Left cardiac atrium (tissue), 4 donors: ENCODE measurements around the gene RMDN3. TPM values are rescaled to one million over a fixed set of nuclear protein-coding genes. Genes with fewer than 3 reads are reported as not detected.

Experiments used
- ATAC-seq, 2 donors: fragments of 200-7000 bp; cut with Tn5 transposase; one replicate each; pipeline ENCODE4 v1.9.1; 2020; ENCODE audit warnings: mild to moderate bottlenecking in 2 of 2, moderate library complexity in 2 of 2
- DNase-seq: peaks from one replicate; pipeline ENCODE4 v3.0.0-alpha.2; 2020
- intact Hi-C, 2 donors: fragments of 100-400 bp; cut with DNase I; formaldehyde crosslinking; loops; one replicate each; pipeline versions ENCODE4 v1.14.1 to v1.15.1; 2022 to 2023
- total RNA-seq, 2 donors: library from RNA; stranded (reverse); fragmentation: NEBNext Ultra II Directional; extraction: Animal tissue kit (Norgen Biotek cat#: 25700); gene quantifications; one replicate each; pipeline ENCODE4 v1.2.1, GENCODE V29; 2021
- donor health status: DM: no; HTN: yes; CAD: no.
- donor health status: DM: no; HTN: yes; CAD: no; lungs with severe emphysema.
- donor health status: DM: yes; HTN: yes; CAD: no.
- donor health status: Dilated cardiomyopathy.

RMDN3 gene
- total RNA-seq, 2 donors from 2014 or later, result 20.7 to 23.8 TPM

DNA sequence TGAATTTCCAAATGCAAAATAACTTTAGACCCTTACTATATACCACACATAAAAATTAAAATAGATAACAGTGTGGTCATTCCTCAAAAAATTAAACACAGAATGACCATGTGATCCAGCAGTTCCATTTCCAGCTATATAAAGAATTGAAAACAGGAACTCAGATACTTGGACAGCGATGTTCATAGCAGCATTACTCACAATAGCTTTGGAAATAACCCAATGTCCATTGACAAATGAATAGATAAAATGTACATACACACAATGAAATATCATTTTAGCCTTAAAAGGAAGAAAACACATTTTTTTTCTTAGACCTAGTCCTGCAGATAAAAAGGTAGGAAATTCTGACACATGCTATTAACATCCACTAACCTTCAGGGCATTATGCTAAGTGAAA lies 33.4 kb downstream of the RMDN3 start:
- intact Hi-C loops, result no loop called here
- DNase-seq, result no peak
- ATAC-seq, result no peak

- ATAC-seq (no peak), DNase-seq (no peak)
- intact Hi-C loops, result no loop called here
These were observed 38.9 kb downstream of the RMDN3 start for GRCh38 chr15:40716165-40716564.

DNA sequence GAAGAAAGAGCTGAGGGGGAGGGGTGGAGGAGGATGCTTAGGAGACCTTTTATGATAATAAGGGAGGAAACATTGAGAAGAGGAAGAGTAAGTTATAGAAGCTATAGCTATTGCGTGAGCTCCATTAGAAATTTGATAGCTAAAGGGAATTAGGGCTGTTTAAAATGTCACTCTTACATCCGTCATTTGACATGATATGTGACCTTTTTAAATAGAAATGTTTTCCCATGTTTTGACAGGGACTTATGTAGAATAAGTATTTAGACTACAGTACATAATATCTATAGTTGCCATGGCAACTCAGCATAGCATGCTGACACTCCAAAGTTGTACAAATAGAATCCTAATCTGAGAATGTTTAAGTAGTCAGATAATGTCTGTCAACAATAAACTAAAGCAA lies 40.9 kb downstream of the RMDN3 start:
- DNase-seq (no peak), ATAC-seq (no peak)
- intact Hi-C loops, result no loop called here

DNA sequence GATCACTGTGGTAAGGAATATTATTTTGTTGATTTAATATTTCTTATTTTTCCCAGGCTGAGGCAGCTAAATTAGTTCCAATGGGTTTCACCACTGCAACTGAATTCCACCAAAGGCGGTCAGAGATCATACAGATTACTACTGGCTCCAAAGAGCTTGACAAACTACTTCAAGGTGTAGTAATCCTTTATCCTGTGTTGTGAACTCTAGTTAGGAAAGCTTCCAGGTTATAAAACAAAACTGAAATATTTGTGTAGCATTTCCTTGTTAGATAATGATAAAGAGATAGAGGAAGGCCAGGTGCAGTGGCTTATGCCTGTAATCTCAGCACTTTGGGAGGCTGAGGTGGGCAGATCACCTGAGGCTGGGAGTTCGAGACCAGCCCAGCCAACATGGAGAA lies 48.9 kb downstream of the RMDN3 start:
- intact Hi-C loops, result no loop called here
- ATAC-seq, result no peak
- no peak for DNase-seq

DNA sequence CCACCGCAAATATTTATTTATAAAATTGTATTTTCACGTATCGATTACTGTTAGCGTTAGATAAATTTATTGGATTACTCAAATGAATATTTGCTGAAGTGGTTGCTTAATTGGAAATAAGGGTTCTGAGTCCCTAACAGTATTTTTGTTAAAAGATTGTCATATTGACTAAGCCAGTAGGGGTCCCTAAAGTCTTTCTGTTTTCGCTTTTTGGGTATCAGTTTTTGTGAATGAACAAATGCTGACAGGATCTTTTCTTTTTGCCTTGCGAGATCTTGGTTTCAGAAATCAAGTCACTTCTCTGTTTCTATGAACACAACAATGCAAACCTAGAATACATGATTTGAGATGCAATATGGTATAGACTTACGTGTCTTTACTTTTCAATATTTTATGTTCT lies 53.0 kb downstream of the RMDN3 start:
- DNase-seq (no peak), ATAC-seq (no peak)
- intact Hi-C loops, result no loop called here

DNA sequence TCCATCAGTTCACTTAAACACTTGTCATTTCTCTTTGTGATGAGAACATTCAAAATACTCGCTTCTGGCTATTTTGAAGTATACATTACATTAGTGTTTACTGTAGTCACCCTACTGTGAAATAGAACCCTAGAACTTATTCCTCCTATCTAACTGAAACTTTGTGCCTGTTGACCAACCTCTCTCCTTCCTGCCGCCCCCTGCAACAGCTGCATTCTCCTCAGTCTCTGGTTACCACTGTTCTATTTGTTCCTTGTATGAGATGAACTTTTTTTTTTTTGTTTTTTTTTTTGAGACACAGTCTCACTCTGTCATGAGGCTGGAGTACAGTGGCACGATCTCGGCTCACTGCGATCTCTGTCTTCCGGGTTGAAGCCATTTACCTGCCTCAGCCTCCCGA lies 57.1 kb downstream of the RMDN3 start:
- DNase-seq (no peak), ATAC-seq (no peak)
- intact Hi-C loops, result no loop called here

GRCh38 chr15:40696228-40696627 lies 58.8 kb downstream of the RMDN3 start:
- DNase-seq, result no peak
- no peak for ATAC-seq
- intact Hi-C loops, result no loop called here

GRCh38 chr15:40695469-40695890 lies 59.6 kb downstream of the RMDN3 start:
- ATAC-seq (peak; percentile 2 to 8), DNase-seq (no peak)
- intact Hi-C loops, result no loop called here

- DNase-seq (peak; percentile 95), ATAC-seq (peak; percentile 99)
- intact Hi-C loops, result no loop called here
These were observed 60.2 kb downstream of the RMDN3 start, which contains the start of gene RAD51 for GRCh38 chr15:40694688-40695468. Gene RAD51, plus strand, starts transcription at chr15:40695174. Its CDS starts 3,585 bp downstream, at chr15:40698759.

- DNase-seq (no peak), ATAC-seq (no peak)
- intact Hi-C loops, result no loop called here
These were observed 61.0 kb downstream of the RMDN3 start for GRCh38 chr15:40693904-40694687.

DNA sequence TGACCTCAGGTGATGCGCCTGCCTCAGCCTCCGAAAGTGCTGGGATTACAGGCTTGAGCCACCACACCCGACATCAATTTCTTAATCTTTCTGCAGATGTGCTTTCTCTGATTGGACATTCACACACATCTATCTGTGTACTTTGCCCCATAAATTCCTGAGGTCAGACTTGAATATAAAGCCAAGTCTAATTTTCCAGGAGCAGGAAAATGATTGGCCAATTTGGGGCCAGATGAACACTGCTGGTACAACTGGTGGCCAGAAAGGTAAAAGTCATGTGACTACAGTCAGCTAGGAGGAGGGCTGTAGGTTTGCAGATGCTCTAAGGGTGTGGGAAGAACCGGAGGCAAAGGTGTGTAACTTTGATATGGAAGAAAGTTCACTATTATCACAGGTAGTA lies 63.3 kb downstream of the RMDN3 start:
- DNase-seq (no peak), ATAC-seq (no peak)
- intact Hi-C loops, result no loop called here

GRCh38 chr15:40688932-40689799 lies 65.9 kb downstream of the RMDN3 start:
- intact Hi-C loops, result no loop called here
- ATAC-seq (no peak), DNase-seq (no peak)

Other genes starting within 250 kb of the RMDN3 start
- 10 to 100 TPM; 16.9 to 22.7 TPM for gene CCDC32, start 190.2 kb downstream of the RMDN3 start, total RNA-seq
- gene RPUSD2, start 186.0 kb downstream of the RMDN3 start, total RNA-seq, result 10 to 100 TPM in 1 of 2 donors, 1 to 10 TPM in 1; 7.9 to 11.3 TPM
- gene KNL1, start 161.0 kb downstream of the RMDN3 start, total RNA-seq, result 1 to 10 TPM in 1 of 2 donors, under 1 TPM in 1; 0.55 to 1.1 TPM
- gene RAD51, start 60.1 kb downstream of the RMDN3 start, total RNA-seq, result 1 to 10 TPM in 1 of 2 donors, under 1 TPM in 1; 0.97 to 2.6 TPM
- gene GCHFR, start 8.8 kb upstream of the RMDN3 start, total RNA-seq, result 10 to 100 TPM in 1 of 2 donors, 1 to 10 TPM in 1; 6.5 to 18.2 TPM
- gene C15orf62, start 14.7 kb upstream of the RMDN3 start, total RNA-seq, result under 1 TPM; 0.26 to 0.32 TPM
- gene ZFYVE19, start 51.8 kb upstream of the RMDN3 start, total RNA-seq, result 10 to 100 TPM; 12.7 to 26.8 TPM
- 10 to 100 TPM; 18.8 to 19.2 TPM for gene DNAJC17, start 52.2 kb upstream of the RMDN3 start, total RNA-seq
- gene PPP1R14D, start 73.5 kb upstream of the RMDN3 start, total RNA-seq, result not detected
- gene SPINT1, start 88.8 kb upstream of the RMDN3 start, total RNA-seq, result 1 to 10 TPM; 1.3 to 1.4 TPM
- not detected for gene RHOV, start 119.0 kb upstream of the RMDN3 start, total RNA-seq
- 10 to 100 TPM; 17.1 to 23.7 TPM for gene VPS18, start 139.2 kb upstream of the RMDN3 start, total RNA-seq
- gene DLL4, start 174.1 kb upstream of the RMDN3 start, total RNA-seq, result 1 to 10 TPM; 8.5 to 9.2 TPM
- 1 to 10 TPM; 2.6 to 3.3 TPM for gene CHAC1, start 198.2 kb upstream of the RMDN3 start, total RNA-seq